NOMO-1 treated with DMSO at 0.1 percent for 48 hours (cell line): ENCODE results near the gene LMO4.
A peak's percentile ranks its signal among the peaks of the same experiment; 100 is the strongest.

ENCODE experiments used
- DNase-seq: peaks from one replicate; lab custom pipeline; 2025; ENCODE audit not compliant: unreplicated experiment; lab: John Stamatoyannopoulos, UW

The LMO4 gene

GRCh38 chr1:87328272-87329050 lies at the start of gene LMO4:
Gene LMO4, plus strand, starts transcription at chr1:87328880. Its CDS starts 3,136 bp downstream, at chr1:87332016.
- peak; percentile 98 for DNase-seq

GRCh38 chr1:87279536-87279875 lies 49.2 kb upstream of the LMO4 start:
- no peak for DNase-seq

GRCh38 chr1:87279966-87280535 lies 48.6 kb upstream of the LMO4 start:
- DNase-seq, result peak; percentile 6

DNA sequence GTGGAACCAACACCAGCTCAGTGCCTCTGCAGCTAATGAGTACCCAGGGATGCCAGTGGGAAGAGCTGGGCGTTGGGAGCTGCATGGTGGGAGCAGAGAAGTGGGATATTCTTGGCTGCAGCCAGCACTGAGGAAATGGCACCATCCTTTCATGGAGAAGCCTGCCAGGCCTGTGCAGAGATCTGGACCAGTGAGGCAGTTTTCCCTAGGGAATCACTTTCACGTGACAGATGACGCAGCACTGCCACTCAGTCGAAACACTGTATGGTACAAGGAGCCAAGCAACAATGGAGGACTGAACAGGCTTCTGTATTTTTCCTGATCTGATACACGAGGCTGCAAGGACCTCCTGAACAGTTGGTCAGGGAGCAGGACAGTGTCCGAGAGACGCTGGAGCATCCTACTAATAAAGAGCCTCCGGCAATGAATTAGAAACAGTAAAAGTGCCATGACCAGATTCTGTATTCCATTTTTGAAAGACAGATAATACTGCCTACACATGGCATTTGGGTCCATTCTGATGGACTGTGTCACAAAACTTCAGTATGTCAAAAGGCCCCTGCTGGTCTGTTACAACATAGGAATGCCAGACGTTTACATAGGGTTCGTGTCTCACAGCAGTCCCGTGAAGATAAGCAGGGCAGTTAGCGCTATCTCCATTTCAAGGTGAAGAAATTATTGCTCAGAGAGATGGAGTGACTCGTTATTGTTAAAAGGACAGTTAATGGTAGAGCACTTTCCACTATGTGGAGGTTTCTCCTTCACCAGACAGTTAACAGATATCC lies 44.0 kb upstream of the LMO4 start:
- DNase-seq, result no peak

DNA sequence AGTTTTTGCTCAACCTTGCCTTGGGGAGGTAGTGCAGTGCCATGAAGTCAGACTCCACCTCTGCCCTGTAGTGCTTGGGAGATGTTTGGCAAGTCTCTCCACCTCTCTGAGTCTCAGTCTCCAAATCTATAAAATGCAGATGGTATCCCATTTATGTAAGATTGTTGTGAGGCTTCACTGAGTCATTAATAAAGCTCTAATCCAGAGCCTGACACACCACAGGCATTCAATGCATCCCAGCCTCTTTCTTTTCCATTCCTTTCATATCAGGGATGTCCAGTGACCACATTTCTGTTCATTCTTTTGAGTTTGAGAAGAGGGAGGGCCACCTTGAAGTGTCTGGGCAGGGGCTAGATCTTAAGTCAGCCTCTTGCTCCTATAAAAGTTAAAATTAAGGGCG lies 37.6 kb upstream of the LMO4 start:
- DNase-seq, result no peak

DNA sequence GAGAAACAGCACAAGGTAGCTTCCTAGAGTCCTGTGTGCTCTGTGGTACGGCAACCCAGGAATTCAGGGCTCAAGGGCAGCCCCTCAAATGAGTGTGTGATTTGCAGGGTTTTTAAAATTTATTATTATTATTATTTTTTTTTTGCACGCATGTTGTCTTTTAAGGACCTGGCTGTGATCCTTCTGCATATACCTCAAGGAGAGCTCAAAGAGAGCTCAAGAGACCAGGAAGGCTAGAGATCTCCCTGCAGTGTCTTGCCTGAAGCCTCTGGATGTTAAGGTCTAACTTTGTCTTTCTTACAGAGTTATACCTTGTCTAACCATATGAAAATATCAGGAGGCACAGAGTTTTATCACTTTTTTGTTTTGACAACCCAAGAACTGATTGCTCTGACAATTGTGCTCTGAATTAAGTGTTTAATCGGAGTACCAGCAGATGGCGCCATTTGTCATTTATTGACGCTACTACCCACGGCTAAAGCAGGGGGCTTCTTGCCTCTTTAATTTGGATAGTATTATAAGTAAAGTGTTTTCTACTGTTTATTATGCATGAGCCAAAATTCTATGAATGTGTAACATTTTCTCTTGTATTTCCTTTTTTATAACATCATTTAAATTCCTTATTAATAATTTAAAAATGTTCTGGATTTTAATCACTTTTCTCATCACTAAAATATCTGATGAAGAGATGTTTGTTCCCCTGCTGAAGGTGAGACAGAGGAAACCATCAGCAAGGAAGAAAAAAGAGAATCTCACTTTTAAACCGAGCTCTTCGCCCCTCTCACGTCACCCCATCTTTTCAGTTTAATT lies 35.8 kb upstream of the LMO4 start:
- peak; percentile 53 for DNase-seq

DNA sequence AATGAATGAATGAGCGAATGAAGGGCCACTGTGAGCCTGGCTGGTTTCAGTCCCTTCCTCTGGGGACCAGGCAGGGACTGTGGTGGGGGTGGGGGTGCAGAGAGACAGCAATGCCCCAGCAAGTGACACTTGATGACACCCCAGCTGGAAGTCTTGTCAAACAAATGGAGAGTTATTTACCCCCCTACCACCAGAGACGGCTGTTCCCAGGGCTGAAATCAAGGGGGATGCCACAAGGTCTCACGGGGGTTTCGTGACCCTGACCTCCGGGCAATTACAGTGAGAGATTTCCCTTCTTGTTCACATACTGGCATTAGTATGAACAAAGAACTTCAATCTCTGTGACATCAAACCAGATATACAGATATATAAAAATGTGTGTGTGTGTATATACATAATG lies 34.0 kb upstream of the LMO4 start:
- DNase-seq, result no peak

GRCh38 chr1:87295445-87296110 lies 33.1 kb upstream of the LMO4 start:
- DNase-seq, result no peak

GRCh38 chr1:87296206-87296605 lies 32.5 kb upstream of the LMO4 start:
- DNase-seq, result peak; percentile 54

- DNase-seq, result no peak
Measured at GRCh38 chr1:87299661-87300060, 29.0 kb upstream of the LMO4 start.

DNA sequence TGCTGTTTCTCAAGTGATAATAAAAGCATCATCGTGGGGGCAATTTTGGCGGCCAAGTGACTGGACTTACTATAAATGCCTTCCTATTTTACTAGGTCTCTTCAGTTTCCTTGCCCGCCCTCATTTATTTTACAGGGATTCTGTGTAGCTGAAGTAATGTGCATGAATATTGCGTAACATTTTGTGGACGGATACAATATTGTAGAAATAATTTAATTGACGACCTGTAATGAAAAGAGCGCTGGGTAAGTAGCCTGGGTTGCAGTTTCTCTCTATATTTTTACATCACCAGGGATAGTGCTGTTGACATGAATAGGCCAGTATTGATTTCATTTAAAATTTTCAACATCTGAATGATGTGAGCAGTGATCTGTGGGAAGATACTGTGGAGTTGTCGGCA lies 28.1 kb upstream of the LMO4 start:
- no peak for DNase-seq

GRCh38 chr1:87305151-87305550 lies 23.5 kb upstream of the LMO4 start:
- DNase-seq, result peak; percentile 90

DNA sequence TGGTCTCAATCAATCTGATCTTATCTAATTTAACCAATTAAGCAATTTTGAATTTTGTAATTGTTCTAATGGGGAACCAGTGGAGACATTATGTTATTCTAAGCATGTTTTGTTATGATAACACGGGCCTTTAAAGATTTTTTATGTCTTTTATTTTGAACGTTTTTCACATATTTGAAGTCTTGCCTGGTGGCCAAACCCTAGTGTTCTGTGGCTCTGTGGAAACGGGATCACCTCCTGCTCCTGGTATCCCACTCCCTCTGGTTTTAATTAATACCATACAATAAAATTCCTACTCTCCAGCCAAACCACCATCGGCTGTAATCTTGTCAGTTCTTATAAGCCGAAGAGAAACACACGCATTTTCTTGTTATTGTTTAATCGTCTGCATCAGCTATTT lies 22.9 kb upstream of the LMO4 start:
- no peak for DNase-seq

DNA sequence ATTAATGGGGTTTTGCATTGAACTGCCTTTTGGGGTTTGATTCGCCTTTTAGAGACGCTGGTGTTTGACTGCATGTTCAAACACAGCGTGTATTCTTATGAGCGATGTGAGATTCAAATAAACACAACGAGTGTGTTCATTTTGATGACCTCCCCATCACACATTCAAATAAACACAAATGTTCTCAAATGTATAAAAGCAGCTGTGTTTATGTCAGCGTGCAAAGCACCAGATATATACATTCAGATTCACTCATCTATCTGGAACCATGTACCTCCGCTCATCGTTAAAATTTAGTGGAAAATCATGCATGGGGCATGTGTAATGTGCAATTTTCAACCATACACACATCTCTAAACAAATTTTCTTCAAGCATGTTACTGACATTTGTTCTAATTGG lies 21.4 kb upstream of the LMO4 start:
- no peak for DNase-seq

- no peak for DNase-seq
Measured at GRCh38 chr1:87307931-87308330, 20.7 kb upstream of the LMO4 start.

- DNase-seq, result peak; percentile 58
Measured at GRCh38 chr1:87314091-87314490, 14.6 kb upstream of the LMO4 start.

GRCh38 chr1:87318056-87318650 lies 10.5 kb upstream of the LMO4 start:
- peak; percentile 82 for DNase-seq

DNA sequence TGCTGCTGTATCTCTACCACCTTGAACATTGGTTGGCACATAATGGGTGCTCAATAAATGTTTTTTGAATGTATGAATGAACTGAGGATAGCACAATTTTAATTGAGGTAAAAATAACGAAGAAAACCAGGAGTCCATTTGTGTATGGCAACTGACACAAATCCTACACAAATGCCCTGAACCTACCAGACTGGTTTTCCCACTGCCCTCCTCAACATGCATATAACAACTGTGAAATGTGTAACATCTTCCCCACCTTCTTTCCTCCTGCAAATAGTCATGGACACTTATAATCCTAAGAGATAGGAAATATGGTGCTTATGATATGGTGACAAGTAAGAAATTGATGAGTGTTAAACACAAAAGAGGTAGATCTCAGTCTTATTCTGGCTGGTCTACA lies 9.9 kb upstream of the LMO4 start:
- DNase-seq, result no peak

GRCh38 chr1:87325982-87326738 lies 2.5 kb upstream of the LMO4 start:
- peak; percentile 30 for DNase-seq
